K562 (cell line): Measurements from ENCODE around the gene C16orf96. TPM values are rescaled to one million over a fixed set of nuclear protein-coding genes. Genes with fewer than 3 reads are reported as not detected.

Source experiments
- ATAC-seq: fragments of 200-7000 bp; cut with Tn5 transposase; 3 replicates; pipeline ENCODE4 v1.9.1; 2020; ENCODE audit warnings: moderate library complexity
- BruUV-seq: library from RNA; stranded (reverse); fragments of 400-500 nt; replicated peaks from 2 replicates; lab custom pipeline; 2021; lab: Mats Ljungman, UMichigan
- CTCF ChIA-PET: fragments of 300-600 bp; formaldehyde crosslinking; extraction: SDS; loops from one replicate; lab custom pipeline; 2021; ENCODE audit warnings: low intra/inter-chr PET ratio; lab: Yijun Ruan, JAX
- POLR2A ChIA-PET: fragments of 300-600, 350-650 bp; sonication (Branson Sonifier 250); formaldehyde crosslinking; extraction: SDS; loops from one replicate; lab custom pipeline; 2021; ENCODE audit warnings: antibody characterized with exemption, inconsistent platforms; lab: Yijun Ruan, JAX
- DNase-seq, 4 experiments: peaks; one replicate each; pipeline versions ENCODE4 v3.0.0 to v3.0.0-alpha.2; 2011 to 2018; ENCODE audit warnings: low spot score in 3 of 4, mixed read lengths in 3 of 4; ENCODE audit errors: extremely low read depth in 1 of 4
- FAIRE-seq: peaks from 2 replicates; lab custom pipeline; 2011; peaks lifted over from hg19 to GRCh38; lab: Jason Lieb, UNC
- H2AFZ ChIP-seq: 2 replicates; pipeline ENCODE4 v1.6.0; 2011; ENCODE audit warnings: low read depth, low read length, control low read depth, inconsistent platforms
- H3K27ac ChIP-seq: fragments of 200-600 bp; 3 replicates; pipeline ENCODE4 v1.8.0; 2011; ENCODE audit warnings: low read depth, mild to moderate bottlenecking, control low read depth, inconsistent platforms, low read length, moderate library complexity, mixed read lengths; ENCODE audit errors: extremely low read depth
- H3K27me3 ChIP-seq, 2 experiments: fragments of 300-600 bp in 1 of 2; 2 replicates in 1 of 2; 3 replicates in 1 of 2; pipeline versions ENCODE4 v1.6.0 to v1.8.0; 2011; ENCODE audit warnings: inconsistent platforms in 2 of 2, low read length in 2 of 2, mild to moderate bottlenecking in 1 of 2, mixed read lengths in 1 of 2, moderate library complexity in 1 of 2; ENCODE audit not compliant: control insufficient read depth in 2 of 2, insufficient read depth in 2 of 2
- H3K36me3 ChIP-seq: fragments of 300-600 bp; 3 replicates; pipeline ENCODE4 v1.8.0; 2011; ENCODE audit warnings: mild to moderate bottlenecking, low read length, inconsistent platforms; ENCODE audit not compliant: control insufficient read depth, insufficient read depth
- H3K4me1 ChIP-seq, 2 experiments: fragments of 200-600 bp in 1 of 2; replicated peaks in 1 of 2; 2 replicates in 1 of 2; 3 replicates in 1 of 2; pipeline versions ENCODE4 v1.5.1 to v1.8.0; 2011; ENCODE audit warnings: inconsistent platforms in 2 of 2, low read length in 2 of 2, mild to moderate bottlenecking in 1 of 2, mixed read lengths in 1 of 2, moderate library complexity in 1 of 2; ENCODE audit not compliant: control insufficient read depth in 2 of 2, insufficient read depth in 2 of 2
- H3K4me2 ChIP-seq: 2 replicates; pipeline ENCODE4 v1.6.1; 2011; ENCODE audit warnings: low read length, control low read depth, inconsistent platforms, mixed read lengths; ENCODE audit not compliant: insufficient read depth
- H3K4me3 ChIP-seq: fragments of 200-600 bp; sonication (generic), shearing (Covaris generic); 2 replicates; pipeline ENCODE4 v1.5.1; 2016; ENCODE audit warnings: control low read depth, inconsistent platforms
- H3K79me2 ChIP-seq: fragments of 200-600 bp; 3 replicates; pipeline ENCODE4 v1.8.0; 2011; ENCODE audit warnings: low read length, inconsistent platforms; ENCODE audit not compliant: control insufficient read depth, insufficient read depth
- H3K9ac ChIP-seq, 2 experiments: 2 replicates each; pipeline versions ENCODE4 v1.6.0 to v1.6.1; 2011; ENCODE audit warnings: low read depth in 2 of 2, low read length in 2 of 2, control low read depth in 1 of 2, inconsistent platforms in 1 of 2, mild to moderate bottlenecking in 1 of 2, mixed read lengths in 1 of 2; ENCODE audit not compliant: insufficient read depth in 1 of 2
- H3K9me1 ChIP-seq: one replicate; pipeline ENCODE4 v1.6.0; 2011; ENCODE audit warnings: inconsistent platforms, mild to moderate bottlenecking, low read length, moderate library complexity; ENCODE audit not compliant: control insufficient read depth, insufficient read depth
- H3K9me3 ChIP-seq: replicated peaks from 2 replicates; pipeline ENCODE4 v1.5.1; 2011; ENCODE audit warnings: low read depth, low read length, inconsistent platforms; ENCODE audit not compliant: control insufficient read depth, insufficient read depth
- H4K20me1 ChIP-seq: replicated peaks from 2 replicates; pipeline ENCODE4 v1.6.1; 2011; ENCODE audit warnings: low read length, inconsistent platforms, mixed read lengths; ENCODE audit not compliant: control insufficient read depth, insufficient read depth
- ATF1 ChIP-seq, 2 experiments: fragments of 450-650 bp in 1 of 2; IDR thresholded peaks; 2 replicates each; pipeline ENCODE4 v1.6.1; 2016; ENCODE audit warnings: missing compliant biosample characterization in 1 of 2, missing genetic modification characterization in 1 of 2
- ATF3 ChIP-seq, 2 experiments: fragments of 450-650 bp in 1 of 2; sonication (generic) in 1 of 2; formaldehyde crosslinking in 1 of 2; IDR thresholded peaks in 1 of 2; conservative IDR thresholded peaks in 1 of 2; 2 replicates each; pipeline versions ENCODE4 v1.6.1 to v1.8.1; 2016 to 2023; ENCODE audit warnings: mild to moderate bottlenecking in 2 of 2, moderate library complexity in 2 of 2, inconsistent platforms in 1 of 2, missing genetic modification reagents in 1 of 2
- CBFA2T2 ChIP-seq: fragments of 450-650 bp; conservative IDR thresholded peaks from 2 replicates; pipeline ENCODE4 v1.6.1; 2017; ENCODE audit warnings: mild to moderate bottlenecking
- EP400 ChIP-seq: fragments of 450-650 bp; IDR thresholded peaks from 2 replicates; pipeline ENCODE4 v1.6.1; 2017; ENCODE audit warnings: antibody characterized with exemption, mild to moderate bottlenecking, moderate library complexity
- HMGN3 ChIP-seq: IDR thresholded peaks from 2 replicates; pipeline ENCODE4 v1.6.1; 2011; ENCODE audit warnings: borderline replicate concordance, low read depth, mild to moderate bottlenecking, mixed read lengths, low read length; ENCODE audit not compliant: insufficient read length; ENCODE audit errors: extremely low read depth
- L3MBTL2 ChIP-seq: fragments of 450-650 bp; IDR thresholded peaks from 2 replicates; pipeline ENCODE4 v1.6.1; 2016; ENCODE audit warnings: mild to moderate bottlenecking, moderate library complexity
- NFIX ChIP-seq: fragments of 250-450 bp; sonication (Bioruptor Pico); IDR thresholded peaks from 2 replicates; pipeline ENCODE4 v1.4.0; 2020; ENCODE audit warnings: low read depth, mild to moderate bottlenecking, moderate library complexity
- NR0B1 ChIP-seq: fragments of 450-650 bp; IDR thresholded peaks from one replicate; pipeline ENCODE4 v1.6.1; 2018; ENCODE audit warnings: mild to moderate bottlenecking, moderate library complexity; ENCODE audit not compliant: partially characterized antibody
- NR4A1 ChIP-seq, 2 experiments: fragments of 250-450 bp in 1 of 2; fragments of 450-650 bp in 1 of 2; sonication (Bioruptor Pico) in 1 of 2; IDR thresholded peaks; 2 replicates each; pipeline versions ENCODE4 v1.4.0 to v1.6.1; 2016 to 2020; ENCODE audit warnings: mild to moderate bottlenecking in 2 of 2, missing compliant biosample characterization in 1 of 2, missing genetic modification characterization in 1 of 2, moderate library complexity in 1 of 2
- RAD51 ChIP-seq: fragments of 450-650 bp; IDR thresholded peaks from 2 replicates; pipeline ENCODE4 v1.7.1; 2016; ENCODE audit warnings: low read depth, mild to moderate bottlenecking, borderline replicate concordance
- SNAPC5 ChIP-seq: fragments of 250-450 bp; sonication (Bioruptor Pico); IDR thresholded peaks from 2 replicates; pipeline ENCODE4 v1.8.0; 2021; ENCODE audit warnings: moderate library complexity, mild to moderate bottlenecking, inconsistent platforms
- ZBTB2 ChIP-seq: fragments of 450-650 bp; IDR thresholded peaks from 2 replicates; pipeline ENCODE4 v1.6.1; 2016; ENCODE audit warnings: antibody characterized with exemption
- ZNF561 ChIP-seq: fragments of 450-650 bp; formaldehyde crosslinking; conservative IDR thresholded peaks from 2 replicates; pipeline ENCODE4 v1.4.0; 2020; ENCODE audit warnings: mild to moderate bottlenecking, moderate library complexity
- ZNF76 ChIP-seq: fragments of 250-450 bp; sonication (Bioruptor Pico); IDR thresholded peaks from 2 replicates; pipeline ENCODE4 v1.4.0; 2020; ENCODE audit warnings: mild to moderate bottlenecking, moderate library complexity, borderline replicate concordance
- WGBS: fragments of 100-300 bp; shearing (Covaris generic); methylation state at CpG from one replicate; pipeline ENCODE4 v1.1.6; 2016; ENCODE audit warnings: low coverage, mixed read lengths; ENCODE audit not compliant: insufficient coverage; ENCODE audit errors: missing lambda C conversion rate; 5-methylcytosine and 5-hydroxymethylcytosine counted together
- in situ Hi-C: fragments of 300-500 bp; cut with MboI; formaldehyde crosslinking; loops from 4 replicates; pipeline ENCODE4 v1.15.0; 2018; ENCODE audit warnings: inconsistent platforms, mixed read lengths
- intact Hi-C: fragments of 100-400 bp; cut with micrococcal nuclease; formaldehyde crosslinking; loops from 2 replicates; pipeline ENCODE4 v1.14.2; 2022
- polyA plus RNA-seq, 8 experiments: library from polyadenylated mRNA; depleted of rRNA in 4 of 8; stranded (reverse) in 5 of 8; unstranded in 3 of 8; fragments of >200 nt; fragmentation: Nextera tagmentation in 2 of 8; fragmentation: Illumina TruSeq in 1 of 8; extraction: Ambion mirVana in 2 of 8; extraction: Trizol in 1 of 8; gene quantifications; 2 replicates each; pipeline versions ENCODE4 v1.2.1 to v1.2.3, GENCODE V29; 2011 to 2014; ENCODE audit warnings: inconsistent platforms in 1 of 8, missing spikeins in 1 of 8
- total RNA-seq, 7 experiments: library from RNA; depleted of rRNA in 6 of 7; stranded (reverse); fragments of >200 nt in 6 of 7; fragmentation: Illumina TruSeq in 2 of 7; extraction: Trizol in 2 of 7; gene quantifications; 2 replicates each; pipeline versions ENCODE4 v1.2.1 to v1.2.3, GENCODE V29; 2011 to 2021; ENCODE audit warnings: low replicate concordance in 1 of 7

C16orf96 gene
- total and polyA plus RNA-seq, 9 of the 15 experiments (the other 6 are each of a cell fraction or from before 2014, with no cell fraction given) = not detected

- Histone ChIP-seq H3K4me3 (no peak within 1 kb of the TSS), H3K27ac (no peak within 1 kb of the TSS), H3K4me1 (peaks cover 0 to 14% of the 10 kb centered on the region in 2 experiments; a peak in 2 of 5 replicates), H2AFZ (peak within 1 kb of the TSS; percentile 47; the same call in 1 of the 2 replicates), H3K9ac (no peak within 1 kb of the TSS), H3K9me3 (no peaks in the 10 kb centered on the region; the same call in none of the 2 replicates), H3K4me2 (no peak within 1 kb of the TSS; the same call in 1 of the 2 replicates), H3K79me2 (no peaks in the 10 kb centered on the region), H4K20me1 (no peaks in the 10 kb centered on the region), H3K27me3 (peaks cover 14 to 25% of the 10 kb centered on the region in 2 experiments), H3K9me1 (no peaks in the 10 kb centered on the region), H3K36me3 (no peaks in the 10 kb centered on the region)
- CTCF ChIA-PET = no interaction called here
- in situ Hi-C loops (no loop called here), intact Hi-C loops (no loop called here)
- BruUV-seq = no TSS peak
- DNase-seq (peak; percentile 38 to 62 (median 44)), FAIRE-seq (no peak), ATAC-seq (peak; percentile 61; the same call in 2 of the 3 replicates)
- 47% methylated on average over 36 of the region's 67 CpGs for WGBS
- POLR2A ChIA-PET = interaction anchor here (0.8 kb wide), 1 partner anchor 10 kb away, joined by 3 read pairs; no protein-coding TSS in a partner anchor
- TF ChIP-seq NFIX (CRISPR knock-in tag) (no peak), NR0B1 (no peak), ZNF561 (CRISPR knock-in tag) (no peak), ATF3 (IDR thresholded peaks at IDR 0.05) (peak; percentile 78), ATF3 (CRISPR knock-in tag; conservative IDR thresholded peaks at IDR 0.05) (no peak), RAD51 (peak; percentile 73; the same call in 1 of the 2 replicates), L3MBTL2 (peak; percentile 88), ZBTB2 (no peak), NR4A1 (CRISPR knock-in tag; IDR thresholded peaks at IDR 0.05) (no peak), NR4A1 (tag; IDR thresholded peaks at IDR 0.05) (no peak), HMGN3 (no peak), EP400 (no peak), CBFA2T2 (0 out of 2 replicates have a peak, but pooled peaks have one; percentile 25), ZNF76 (no peak), ATF1 (CRISPR knock-in tag; IDR thresholded peaks at IDR 0.05) (no peak; the same call in 1 of the 2 replicates), ATF1 (tag; IDR thresholded peaks at IDR 0.05) (peak; percentile 77), SNAPC5 (CRISPR knock-in tag) (no peak)
These were observed 17.5 kb upstream of the C16orf96 start, which contains the start of gene CDIP1 for GRCh38 chr16:4538350-4539235. TSS of gene CDIP1 (minus strand) at chr16:4538773. CDS start at chr16:4514130, 24,643 bp downstream.
